GM19023 (cell line): ENCODE data around the gene GRM5.
"Not testable (repeated sequence)": the region's sequence is repeated elsewhere in the genome, so short reads cannot be mapped to it uniquely, and the experiment has no call there.

Source experiments
- ATAC-seq: cut with Tn5 transposase; IDR thresholded peaks from one replicate; pipeline ENCODE4 v1.9.1; 2021; ENCODE audit warnings: mild to moderate bottlenecking, moderate library complexity; ENCODE audit not compliant: unreplicated experiment

Gene GRM5

DNA sequence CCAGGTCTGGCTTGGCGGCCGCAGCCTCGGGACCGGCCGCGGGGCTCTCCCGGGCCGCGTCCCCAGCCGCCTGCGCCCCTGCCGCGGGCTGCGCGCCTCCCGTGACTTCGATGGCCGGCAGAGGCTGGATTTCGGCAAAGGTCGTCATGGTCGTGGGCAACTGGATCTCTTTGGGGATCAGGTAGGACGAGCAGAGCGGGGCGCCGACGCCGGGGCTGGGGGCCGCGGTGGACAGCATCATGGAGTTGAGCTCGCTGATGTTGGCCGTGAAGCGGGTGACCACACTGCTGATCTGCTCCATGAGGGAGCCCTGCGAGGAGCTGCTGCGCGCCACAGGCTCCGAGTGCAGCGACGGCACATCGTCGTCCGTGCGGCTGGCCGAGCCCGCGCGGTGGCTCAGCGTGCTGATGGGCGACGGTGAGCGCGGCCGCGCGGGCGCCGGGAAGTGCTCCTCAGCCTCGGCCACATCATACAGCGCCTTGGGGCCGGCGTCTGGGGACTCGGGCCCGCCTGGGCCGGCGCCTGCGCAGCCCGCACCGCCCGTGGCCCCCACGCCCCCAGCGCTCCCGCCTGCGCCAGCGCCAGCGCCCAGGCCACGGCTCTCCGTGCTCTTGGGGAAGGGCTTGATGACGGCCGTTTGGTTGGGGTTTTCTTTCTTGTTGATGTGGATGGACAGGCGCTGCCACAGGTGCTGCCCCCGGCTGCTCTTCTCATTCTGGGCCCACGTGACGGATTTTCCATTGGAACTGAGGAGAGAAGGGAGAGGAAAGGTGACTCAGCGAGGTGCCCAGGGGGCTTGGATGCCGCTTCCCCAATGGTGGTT is 556.8 kb downstream of the GRM5 start:
- ATAC-seq = no peak

DNA sequence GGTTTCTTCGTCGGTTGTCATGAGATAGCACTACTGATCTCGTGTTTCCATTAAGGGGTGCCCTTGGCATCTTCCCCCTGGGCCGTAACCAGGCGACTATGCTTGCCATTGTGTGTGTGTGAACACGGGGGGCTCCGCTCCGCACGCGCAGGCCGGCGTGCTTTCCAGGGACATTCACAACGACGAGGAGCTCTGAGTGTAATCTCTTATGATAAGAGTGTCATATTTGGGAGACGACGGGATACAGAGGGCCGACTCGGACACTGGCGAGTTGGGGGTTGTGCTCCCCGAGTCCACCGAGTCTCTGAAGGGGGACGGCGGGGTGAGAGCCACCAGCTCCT is 557.4 kb downstream of the GRM5 start:
- no peak for ATAC-seq

DNA sequence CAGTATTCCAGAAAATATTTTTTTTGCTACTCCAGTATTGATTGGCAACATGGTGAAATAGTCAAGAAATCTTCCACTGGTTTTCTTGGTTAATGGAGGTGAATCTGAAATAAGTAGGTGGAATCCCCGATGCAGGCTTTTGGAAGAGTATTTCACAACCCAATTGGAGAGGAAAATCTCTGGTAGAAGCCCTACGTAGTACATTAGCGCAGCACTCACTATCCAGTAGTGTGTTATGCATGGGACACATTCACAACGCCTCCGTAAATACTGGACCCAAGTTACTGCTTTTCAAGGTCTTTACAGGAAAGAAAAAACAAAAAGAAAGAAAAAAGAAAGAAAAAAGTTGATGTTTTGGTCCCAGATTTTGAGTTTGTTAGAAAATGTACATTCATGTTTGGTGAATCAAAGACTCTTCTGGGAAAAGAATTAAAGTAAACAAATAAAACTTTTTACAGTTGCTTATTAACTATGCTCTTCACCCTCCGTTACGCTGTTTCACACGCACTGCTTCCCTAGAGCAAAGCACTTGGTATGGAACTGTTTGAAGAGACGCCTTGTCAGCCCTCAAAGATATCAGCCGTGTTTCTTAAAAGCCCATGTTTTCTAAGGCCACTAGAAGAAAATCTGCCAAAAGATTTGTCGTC is 557.9 kb downstream of the GRM5 start:
- no peak for ATAC-seq

DNA sequence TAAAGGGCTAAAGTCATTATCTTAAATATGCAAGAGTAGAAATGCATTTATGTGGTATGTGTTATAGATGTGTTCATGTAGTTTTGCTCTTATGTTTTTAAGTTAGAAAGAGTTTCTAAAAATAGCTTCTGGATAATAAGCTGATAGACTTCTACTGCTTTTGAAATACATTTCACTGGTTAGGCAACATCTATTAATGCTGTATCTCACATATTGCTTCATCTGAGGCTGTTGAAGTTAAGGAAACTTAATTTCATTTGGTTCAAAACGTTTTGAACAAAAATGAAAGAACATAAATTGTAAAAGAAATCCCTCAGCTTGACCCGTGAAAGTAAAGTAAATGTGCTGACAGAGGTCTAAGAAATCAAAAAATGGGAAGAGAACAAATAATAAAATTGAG is 564.2 kb downstream of the GRM5 start:
- ATAC-seq = no peak

DNA sequence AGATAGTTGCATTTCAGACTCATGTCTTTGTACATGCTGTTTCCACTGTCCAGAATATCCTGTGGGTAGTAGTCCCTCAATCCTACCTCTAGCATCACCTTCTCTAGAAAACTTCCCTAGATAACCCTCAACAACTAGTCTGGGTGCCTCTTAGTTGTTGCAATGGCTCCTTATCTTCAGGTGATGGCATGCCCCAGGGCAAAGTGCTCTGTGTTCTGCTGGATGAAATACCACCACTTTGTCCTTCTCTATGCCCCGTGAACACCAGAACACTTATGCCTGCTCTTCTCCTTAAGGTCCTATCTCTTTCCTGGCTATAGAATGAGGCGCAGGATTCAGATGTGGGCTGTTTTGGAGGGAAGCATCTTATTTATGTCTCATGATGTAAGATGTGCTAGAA is 569.9 kb downstream of the GRM5 start:
- no peak for ATAC-seq

GRCh38 chr11:88494848-88495247 is 570.9 kb downstream of the GRM5 start:
- ATAC-seq = no peak

DNA sequence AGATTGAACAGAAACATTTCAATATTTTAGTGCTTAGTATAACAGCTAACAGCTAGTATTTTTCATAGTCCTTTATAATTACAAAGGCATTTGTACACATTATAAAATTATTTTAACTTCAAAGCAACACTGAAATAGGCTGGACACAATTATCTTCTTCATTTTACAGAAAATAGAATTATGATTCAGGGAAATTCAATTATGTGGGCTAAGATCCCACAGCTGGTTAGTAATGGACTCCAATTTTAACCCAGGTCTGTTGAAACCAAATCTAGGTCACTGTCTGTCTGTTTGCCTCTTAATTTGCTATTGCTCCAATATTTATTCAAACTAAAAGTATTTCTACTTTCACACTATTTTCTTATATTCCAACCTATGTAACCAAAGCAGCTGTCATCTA is 574.1 kb downstream of the GRM5 start:
- ATAC-seq = no peak

DNA sequence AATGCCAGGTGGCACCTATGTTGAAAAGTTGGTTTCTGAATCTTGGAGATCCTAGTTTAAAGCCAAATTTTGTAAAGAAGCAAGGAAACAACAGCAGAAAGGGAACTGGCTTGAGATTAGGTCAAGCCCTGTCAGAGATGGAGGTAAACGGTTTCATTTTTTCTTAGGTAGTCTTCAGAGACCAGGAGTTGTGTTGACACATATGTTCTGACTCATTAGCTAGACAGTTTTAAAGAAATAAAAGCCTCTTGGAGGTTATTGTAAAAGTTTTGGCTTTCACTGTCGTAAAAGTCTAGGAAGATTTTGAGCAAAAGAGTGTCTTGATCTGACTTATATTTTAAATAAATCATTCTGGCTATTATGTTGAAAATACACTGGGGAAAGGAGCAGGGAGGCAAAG is 576.8 kb downstream of the GRM5 start:
- no peak for ATAC-seq

GRCh38 chr11:88487646-88488045 is 578.1 kb downstream of the GRM5 start:
- ATAC-seq = no peak

DNA sequence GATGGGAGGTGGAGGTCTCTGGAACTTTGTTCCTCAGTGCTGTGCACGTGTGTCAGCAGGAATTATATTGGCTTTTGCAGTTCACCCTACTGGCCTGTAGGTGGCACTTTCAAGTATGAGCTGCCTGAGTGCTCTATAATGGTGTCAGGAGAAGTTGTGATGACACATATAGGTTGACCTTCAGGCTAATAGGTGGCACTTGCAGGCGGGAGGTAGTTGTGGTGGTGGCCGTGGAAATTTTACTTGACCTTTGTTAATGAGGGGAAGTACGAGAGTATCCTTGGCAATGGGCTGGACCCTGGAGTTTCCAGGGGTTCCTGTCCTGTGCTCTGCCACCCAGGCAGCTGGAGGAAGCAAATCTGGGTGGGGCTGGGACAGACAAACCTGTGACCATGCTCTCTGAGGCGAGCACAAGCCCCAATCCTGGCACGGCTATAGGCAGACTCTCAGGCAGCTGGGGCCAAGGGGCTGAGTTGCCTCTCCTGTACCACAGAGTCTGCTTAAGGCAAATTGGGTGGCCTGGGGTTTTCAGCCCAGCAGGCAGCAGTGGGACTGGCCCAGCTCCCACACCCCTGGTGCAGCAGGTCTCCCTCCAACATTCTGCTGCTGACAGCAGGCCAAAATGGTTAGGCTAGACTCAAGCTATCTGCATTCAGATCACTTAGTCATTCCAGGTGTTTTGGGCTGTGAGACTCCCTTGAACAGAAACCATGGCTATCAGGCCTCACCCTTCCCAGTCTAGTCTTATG is 580.7 kb downstream of the GRM5 start:
- ATAC-seq = peak; percentile 81

DNA sequence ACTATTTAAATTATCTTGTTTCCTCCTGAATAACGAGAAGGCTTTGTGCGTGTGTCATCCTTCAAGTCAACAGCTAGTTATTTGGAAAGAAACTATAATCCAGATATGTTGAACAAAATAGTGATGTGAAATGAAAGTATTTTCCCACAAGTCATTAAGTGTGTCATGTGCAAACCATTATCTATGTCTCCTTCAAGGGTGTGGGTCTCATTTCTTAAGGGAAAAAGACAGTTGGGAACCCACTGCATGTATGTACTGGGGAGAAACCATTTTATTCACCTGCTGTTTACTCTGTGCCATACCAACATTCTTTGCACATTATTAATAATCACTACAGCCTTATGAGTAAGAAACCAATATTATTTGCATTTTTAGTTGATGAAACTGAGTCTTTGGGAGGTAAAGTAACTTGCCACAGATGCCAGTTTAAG is 582.9 kb downstream of the GRM5 start:
- ATAC-seq = no peak

DNA sequence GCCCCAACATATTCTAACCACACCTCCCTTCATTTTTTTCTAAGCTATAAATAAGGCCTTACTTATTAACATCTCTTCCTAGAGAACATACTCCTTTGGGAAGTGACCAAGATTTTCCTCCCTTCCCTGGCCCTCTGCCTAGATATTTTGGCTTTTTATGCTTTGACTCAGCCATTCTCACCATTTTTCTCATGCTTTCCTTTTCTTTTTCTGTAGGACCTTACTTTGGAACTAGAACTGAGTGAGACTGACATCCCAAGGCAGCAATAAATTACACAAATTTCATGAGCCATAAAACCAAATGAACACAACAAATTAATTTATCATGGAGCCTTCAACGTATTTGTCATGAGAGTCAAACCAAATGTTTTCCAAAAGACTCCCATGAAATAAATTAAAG is 585.6 kb downstream of the GRM5 start:
- no peak for ATAC-seq

GRCh38 chr11:88478136-88478815 is 587.5 kb downstream of the GRM5 start:
- no peak for ATAC-seq

- no peak for ATAC-seq
Measured at GRCh38 chr11:88475991-88476418, 589.8 kb downstream of the GRM5 start.

DNA sequence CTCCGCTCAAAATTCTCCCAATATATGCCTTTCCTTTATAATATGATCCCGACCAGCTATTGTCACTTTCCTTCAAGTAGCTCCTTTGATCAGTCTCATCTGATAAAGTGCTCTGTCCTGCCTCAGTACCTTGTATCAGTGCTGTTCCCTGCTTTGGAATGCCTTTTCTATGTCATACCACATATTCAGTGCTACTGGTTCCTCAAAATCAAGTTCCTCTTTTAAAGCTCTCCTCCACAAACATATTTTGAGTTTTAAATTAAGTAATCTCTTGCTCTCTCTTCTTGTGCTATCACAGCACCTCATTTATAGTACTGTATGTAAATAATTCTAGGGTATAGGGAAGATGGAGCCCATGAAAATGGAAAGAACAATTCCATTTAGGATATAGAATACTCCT is 591.1 kb downstream of the GRM5 start:
- ATAC-seq = no peak

DNA sequence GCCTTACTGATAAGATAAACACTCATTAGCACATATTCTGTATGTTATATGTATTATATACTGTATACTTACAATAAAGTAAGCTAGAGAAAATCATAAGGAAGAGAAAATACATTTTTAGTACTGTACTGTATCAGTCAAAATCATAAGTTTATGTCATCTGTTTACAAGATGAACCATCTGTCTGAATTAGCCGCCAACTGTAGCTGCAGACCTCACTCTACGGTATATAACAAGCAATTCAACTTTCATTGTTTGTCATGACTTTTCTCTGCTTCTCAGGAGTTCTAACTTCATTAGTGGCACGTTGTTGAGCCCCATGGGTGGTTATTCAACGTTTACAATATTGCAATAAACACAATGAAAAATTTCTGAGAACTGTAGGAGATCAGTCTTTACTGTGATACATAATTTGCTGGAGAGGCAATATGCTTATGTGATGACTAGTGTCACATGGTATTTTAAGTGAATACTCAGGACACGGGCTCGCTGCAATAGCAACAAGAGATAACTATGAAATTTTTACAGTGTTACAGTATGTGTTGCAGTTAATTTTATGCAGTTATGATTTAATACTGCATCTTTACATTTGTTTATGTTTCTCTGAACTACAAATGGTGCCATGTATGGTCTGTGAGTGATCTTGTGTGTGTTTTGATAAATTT is 596.1 kb downstream of the GRM5 start:
- no peak for ATAC-seq

DNA sequence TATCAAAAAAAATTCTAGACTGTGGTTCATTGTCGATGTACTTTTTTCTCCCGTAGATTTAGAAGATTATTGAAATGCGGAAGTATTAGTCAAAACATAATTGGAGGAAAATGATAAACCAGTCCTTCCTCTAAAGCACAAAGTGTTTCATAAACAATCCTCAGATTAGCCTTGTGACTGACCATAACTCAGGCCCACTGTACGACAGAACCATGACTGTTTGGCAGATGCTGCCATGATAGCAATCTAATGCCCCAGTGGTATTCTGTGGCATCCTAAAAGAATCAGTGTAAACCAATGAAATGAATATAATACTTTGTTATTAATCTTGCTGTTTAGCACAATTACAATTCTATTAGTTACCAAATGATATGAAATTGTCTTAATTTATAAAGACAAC is 601.3 kb downstream of the GRM5 start:
- ATAC-seq = no peak

GRCh38 chr11:88463301-88463700 is 602.5 kb downstream of the GRM5 start:
- ATAC-seq = not testable (repeated sequence)

GRCh38 chr11:88458047-88458446 is 607.7 kb downstream of the GRM5 start:
- ATAC-seq = not testable (repeated sequence)

DNA sequence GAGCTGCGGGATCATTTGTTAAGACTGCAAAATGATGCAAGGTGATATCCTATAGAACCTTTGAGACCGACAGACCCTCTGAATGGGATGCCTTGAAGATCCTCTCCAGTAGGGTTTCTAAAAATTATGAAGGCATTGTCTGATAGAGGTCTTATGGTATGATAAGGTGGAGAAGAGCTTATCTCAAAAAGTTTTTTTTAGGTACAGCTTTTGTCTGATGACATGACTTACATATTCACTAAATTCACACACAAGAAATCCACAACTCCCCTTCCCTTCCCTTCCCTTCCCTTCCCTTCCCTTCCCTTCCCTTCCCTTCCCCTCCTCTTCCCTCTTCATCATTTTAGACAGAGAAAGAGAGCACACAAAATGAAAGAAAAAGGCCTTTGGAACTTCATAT is 609.8 kb downstream of the GRM5 start:
- ATAC-seq = no peak

DNA sequence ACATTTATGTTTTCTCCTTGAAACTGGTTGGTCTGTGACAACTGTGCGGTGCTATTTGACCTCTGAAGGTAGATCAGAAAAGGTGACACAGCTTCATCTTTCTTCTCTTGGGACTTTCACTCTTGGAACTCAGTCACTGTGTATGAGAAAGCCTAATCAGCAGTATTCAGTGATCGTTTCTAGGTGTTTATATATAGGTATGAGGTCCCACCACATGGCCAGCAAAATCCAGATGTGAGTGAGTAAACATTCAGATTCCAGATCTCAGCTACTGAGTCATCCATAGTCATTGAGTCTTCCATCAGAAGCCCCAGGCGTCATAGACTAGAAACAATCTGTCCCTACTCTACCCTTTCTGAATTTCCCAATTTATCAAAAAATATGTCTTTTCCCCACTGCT is 610.9 kb downstream of the GRM5 start:
- ATAC-seq = no peak
